IPS DF 4.7 (cell line): Measurements from ENCODE around the gene TBCD.
"Not testable (repeated sequence)": the region's sequence is repeated elsewhere in the genome, so short reads cannot be mapped to it uniquely, and the experiment has no call there.

Experiments used
- DNase-seq: peaks from one replicate; pipeline ENCODE4 v3.0.0-alpha.2; 2013; ENCODE audit warnings: low spot score; ENCODE audit errors: extremely low read depth

The TBCD gene

GRCh38 chr17:82968033-82968841 is 216.4 kb downstream of the TBCD start:
- not testable (repeated sequence) for DNase-seq

GRCh38 chr17:82970067-82970466 is 218.2 kb downstream of the TBCD start:
- no peak for DNase-seq

- no peak for DNase-seq
These were observed 219.1 kb downstream of the TBCD start for GRCh38 chr17:82970818-82971590.

GRCh38 chr17:82972836-82973372 is 221.0 kb downstream of the TBCD start:
- no peak for DNase-seq

GRCh38 chr17:82973456-82974135 is 221.7 kb downstream of the TBCD start:
- DNase-seq = no peak

DNA sequence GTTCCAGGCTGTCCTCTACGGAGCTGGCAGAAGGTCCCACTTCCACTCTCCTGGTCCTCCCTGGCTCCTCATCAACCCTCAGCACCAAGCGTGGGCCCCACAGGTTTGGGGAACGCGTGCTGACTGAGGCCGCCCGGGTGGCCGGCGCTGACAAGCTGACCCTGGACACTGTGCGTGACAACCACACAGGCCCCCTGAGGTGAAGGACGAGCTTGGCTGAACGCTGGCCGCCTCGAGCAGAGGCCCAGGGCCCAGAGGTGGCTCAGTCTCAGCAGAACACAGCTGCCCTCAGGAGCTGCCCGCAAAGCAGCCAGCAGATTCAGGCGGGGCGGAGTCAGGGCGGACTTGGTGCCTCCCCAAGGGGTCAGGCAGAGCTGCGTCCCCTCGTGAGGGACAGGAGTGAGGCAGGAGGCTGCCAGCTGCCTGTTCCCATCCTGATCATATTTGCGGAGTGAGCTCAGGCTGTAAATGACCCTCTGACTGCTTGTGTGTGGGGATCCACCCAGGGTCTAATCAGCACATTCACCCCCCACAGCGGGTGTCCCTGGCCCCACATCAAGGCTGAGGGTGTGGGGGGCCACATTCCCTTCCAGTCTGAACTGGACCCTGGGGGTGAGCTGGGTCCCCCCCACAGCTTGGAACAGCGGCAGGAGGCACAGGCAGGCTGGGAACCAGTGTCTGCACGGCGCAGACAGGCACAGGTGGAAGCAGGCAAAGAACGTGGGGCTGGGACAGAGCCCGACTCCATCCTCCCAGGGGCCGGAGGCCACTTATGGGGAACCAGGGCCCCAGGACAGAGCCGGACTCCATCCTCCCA is 222.5 kb downstream of the TBCD start:
- no peak for DNase-seq

- no peak for DNase-seq
These were observed 225.2 kb downstream of the TBCD start for GRCh38 chr17:82976982-82977488.

- no peak for DNase-seq
These were observed 225.7 kb downstream of the TBCD start for GRCh38 chr17:82977606-82978005.

DNA sequence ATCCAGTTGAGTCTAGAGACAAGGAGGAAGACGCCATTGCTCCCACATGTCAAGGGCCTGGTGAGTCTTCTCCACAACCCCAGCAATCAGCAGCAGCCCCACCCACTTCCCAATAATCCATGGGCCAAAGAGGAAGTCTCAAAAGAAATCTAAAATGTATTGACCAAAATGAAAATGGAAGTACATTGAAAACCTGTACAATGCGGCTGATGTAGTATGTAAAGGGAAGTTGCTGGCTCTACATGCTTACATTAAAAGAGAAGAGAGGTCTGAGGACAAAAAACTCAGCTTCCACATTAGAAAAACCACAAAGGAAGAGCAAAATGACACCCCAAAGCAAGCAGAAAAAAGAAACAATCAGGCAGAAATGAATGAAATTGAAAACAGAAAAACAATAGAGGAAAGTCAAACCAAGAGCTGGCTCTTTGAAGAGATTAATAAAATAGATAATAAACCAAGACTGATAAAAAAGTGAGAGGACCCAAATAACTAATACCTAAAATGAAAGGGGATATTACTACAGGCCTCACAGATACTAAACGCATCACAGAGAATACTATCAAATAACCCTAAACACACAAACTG is 227.0 kb downstream of the TBCD start:
- no peak for DNase-seq

GRCh38 chr17:82979718-82980117 is 227.9 kb downstream of the TBCD start:
- no peak for DNase-seq

GRCh38 chr17:82980632-82981031 is 228.8 kb downstream of the TBCD start:
- DNase-seq = no peak

DNA sequence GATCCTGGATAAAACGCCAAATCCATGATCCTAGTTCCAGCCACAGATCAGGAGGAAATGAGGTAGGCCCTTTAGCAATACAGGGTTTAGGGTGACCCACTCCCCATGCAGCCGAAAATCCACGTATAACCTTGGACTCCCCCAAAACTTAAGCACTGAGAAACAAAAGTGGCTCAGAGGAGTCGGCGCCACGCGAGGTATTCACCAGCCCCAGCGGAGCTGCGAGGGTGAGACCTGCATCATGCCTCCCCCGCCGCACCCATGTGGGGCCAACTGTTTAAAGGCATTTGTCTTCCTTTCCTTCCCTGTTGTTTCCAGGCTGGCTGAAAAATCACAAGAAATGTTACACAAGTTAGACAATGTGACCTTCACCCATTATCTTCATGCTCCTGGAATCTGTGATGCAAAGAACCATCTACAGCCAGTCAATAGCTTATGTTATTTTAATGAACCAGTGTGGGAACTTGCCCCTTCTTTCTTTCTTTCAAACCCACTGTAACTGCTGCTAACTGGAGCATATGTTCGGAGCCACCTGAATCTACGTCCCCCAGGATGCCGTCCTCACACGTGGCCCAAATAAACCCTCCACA is 229.4 kb downstream of the TBCD start:
- no peak for DNase-seq

DNA sequence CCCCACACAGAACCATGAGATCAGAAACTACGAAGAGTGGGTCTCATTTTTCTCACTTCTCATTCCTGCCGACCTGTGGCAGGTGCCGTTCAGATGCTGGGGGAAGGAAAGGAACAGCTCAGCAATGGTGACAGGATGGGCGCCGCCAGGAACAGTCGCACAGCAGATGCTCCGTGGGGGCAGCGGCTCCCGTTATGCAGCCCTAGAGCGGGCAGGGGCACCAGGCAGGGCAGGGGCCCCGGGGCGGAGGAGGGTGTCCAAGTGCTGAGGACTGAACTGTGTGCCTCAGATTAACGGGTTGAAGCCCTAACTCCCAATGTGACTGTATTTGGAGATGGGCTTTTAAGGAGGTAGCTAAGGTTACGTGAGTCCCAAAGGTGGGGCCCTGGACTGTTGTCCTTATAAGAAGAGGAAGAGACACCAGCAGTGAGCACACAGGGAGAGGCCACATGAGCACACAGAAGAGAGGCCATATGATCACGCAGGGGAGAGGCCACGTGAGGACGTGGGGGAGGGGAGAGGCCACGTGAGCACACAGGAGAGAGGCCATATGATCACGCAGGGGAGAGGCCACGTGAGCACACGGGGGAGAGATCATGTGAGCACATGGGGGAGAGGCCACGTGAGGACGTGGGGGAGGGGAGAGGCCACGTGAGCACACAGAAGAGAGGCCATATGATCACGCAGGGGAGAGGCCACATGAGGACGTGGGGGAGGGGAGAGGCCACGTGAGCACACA is 231.8 kb downstream of the TBCD start:
- no peak for DNase-seq

GRCh38 chr17:82984249-82984617 is 232.4 kb downstream of the TBCD start:
- DNase-seq = not testable (repeated sequence)

DNA sequence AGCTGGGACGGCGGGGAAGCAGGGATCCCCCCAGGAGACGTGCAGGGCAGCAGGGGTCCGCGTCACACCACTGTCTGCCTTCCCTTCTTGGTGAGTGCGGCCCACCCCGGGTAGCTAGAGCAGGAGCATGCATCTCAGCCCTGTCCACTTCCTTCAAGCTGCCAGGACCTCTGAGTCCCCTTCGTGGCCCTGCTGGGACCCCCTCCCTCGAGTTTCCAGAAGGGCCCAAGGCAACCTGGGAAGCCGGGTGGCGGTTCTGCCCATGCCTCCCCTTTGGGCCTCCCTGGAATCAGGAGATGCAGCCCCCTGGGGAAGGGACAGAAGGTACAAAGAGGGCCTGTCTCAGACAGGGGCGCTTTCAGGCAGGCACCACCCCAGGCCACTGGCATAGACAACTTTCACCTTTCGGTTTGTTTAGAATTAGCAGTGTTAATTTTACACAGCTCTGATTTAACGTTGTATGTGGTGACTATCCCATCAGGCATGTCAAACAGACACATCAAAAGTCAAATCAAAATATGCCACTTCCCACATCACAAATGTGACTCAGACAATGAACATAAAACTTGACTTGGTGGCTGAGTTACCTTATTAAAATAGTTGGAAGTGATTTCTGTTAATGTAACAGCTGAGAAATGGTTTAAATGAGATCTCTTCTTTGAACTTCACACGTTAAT is 233.0 kb downstream of the TBCD start:
- no peak for DNase-seq

GRCh38 chr17:82985428-82985805 is 233.6 kb downstream of the TBCD start:
- no peak for DNase-seq

GRCh38 chr17:82985973-82986372 is 234.1 kb downstream of the TBCD start:
- DNase-seq = no peak

DNA sequence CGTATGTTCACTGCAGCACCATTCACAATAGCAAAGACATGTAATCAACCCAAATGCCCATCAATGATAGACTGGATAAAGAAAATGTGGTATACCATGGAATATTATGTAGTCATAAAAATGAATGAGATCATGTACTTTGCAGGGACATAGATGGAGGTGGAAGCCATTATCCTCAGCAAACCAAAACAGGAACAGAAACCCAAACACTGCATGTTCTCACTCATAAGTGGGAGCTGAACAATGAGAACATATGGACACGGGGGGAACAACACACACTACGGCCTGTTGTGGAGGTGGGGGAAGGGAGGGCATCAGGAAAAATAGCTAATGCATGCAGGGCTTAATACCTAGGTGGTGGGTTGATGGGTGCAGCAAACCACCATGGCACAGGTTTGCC is 237.2 kb downstream of the TBCD start:
- not testable (repeated sequence) for DNase-seq

- no peak for DNase-seq
These were observed 238.0 kb downstream of the TBCD start for GRCh38 chr17:82989881-82990280.
